Measurements from ENCODE around the gene SLC15A4. TPM values are rescaled to one million over a fixed set of nuclear protein-coding genes. Genes with fewer than 3 reads are reported as not detected.

Gene SLC15A4
- total and polyA plus RNA-seq, 2 of the 13 experiments (the other 11 are each of a cell fraction or from before 2014, with no cell fraction given) = 17.3 to 22.7 TPM

DNA sequence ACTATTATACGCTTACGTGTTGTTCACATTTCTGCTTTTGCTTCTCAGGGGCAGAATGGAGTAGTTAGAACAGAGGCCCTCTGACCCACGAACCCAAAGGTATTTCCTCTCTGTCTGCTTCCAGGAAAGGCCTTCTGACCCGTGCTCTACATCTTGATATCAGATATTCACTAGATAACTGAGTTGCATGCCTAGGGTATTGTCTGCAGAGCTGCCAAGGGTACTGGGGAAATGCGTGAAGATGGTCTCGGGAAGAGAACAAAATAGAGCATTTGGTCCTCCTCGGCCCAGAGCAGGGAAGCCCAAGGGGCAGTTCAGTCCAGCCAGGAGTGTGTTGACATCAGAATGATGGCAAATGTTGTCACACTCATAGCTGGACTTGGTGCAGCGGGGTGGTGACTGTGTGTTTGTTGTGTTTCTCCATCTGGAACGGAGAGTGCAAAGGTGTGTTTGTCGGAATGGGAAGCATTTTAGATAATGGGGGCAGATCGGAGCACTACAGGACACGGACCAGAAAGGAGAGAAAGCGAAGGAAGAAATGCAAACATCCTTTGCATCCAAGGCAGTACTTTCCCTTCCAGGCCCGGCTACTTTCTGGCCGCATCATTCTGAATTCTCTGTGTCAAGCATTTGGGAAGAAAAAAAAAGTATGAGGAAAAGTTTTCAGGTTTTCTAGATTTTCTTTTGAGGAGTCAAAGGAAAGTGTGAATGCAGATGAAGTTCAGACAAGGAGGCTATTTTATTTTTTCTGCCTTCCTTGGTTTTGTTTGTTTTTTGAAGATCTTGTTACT is 37.7 kb upstream of the SLC15A4 start (continued):
- TF ChIP-seq ZNF609 (CRISPR knock-in tag; IDR thresholded peaks at IDR 0.05; ENCODE audit: borderline replicate concordance) (peak; percentile 38; the same call in 1 of the 2 replicates), NONO (IDR thresholded peaks at IDR 0.05) (no peak), NONO (CRISPR knock-in tag; conservative IDR thresholded peaks at IDR 0.05) (peak; percentile 65; the same call in 1 of the 2 replicates), ZNF441 (CRISPR knock-in tag; IDR thresholded peaks at IDR 0.05; ENCODE audit: borderline replicate concordance) (0 out of 2 replicates have a peak, but pooled peaks have one; percentile 59), RNF2 (conservative IDR thresholded peaks at IDR 0.05; ENCODE audit: low read depth) (0 out of 2 replicates have a peak, but pooled peaks have one; percentile 41), IRF2 (CRISPR knock-in tag; IDR thresholded peaks at IDR 0.05) (peak; percentile 74; the same call in 1 of the 2 replicates), ZNF772 (CRISPR knock-in tag; IDR thresholded peaks at IDR 0.05) (no peak), MIXL1 (CRISPR knock-in tag; IDR thresholded peaks at IDR 0.05) (peak; percentile 75; the same call in 1 of the 2 replicates), NCOA2 (CRISPR knock-in tag; IDR thresholded peaks at IDR 0.05) (peak; percentile 61), NFRKB (IDR thresholded peaks at IDR 0.05) (no peak), PITX1 (CRISPR knock-in tag; IDR thresholded peaks at IDR 0.05) (0 out of 2 replicates have a peak, but pooled peaks have one; percentile 13), ARNT (IDR thresholded peaks at IDR 0.05) (no peak), ZNF773 (CRISPR knock-in tag; IDR thresholded peaks at IDR 0.05; ENCODE audit: borderline replicate concordance) (no peak), SALL2 (CRISPR knock-in tag; IDR thresholded peaks at IDR 0.05) (no peak), JARID2 (CRISPR knock-in tag; IDR thresholded peaks at IDR 0.05; ENCODE audit: insufficient replicate concordance) (no peak), ARID2 (CRISPR knock-in tag; IDR thresholded peaks at IDR 0.05; ENCODE audit: borderline replicate concordance) (0 out of 2 replicates have a peak, but pooled peaks have one; percentile 34), RAD51 (IDR thresholded peaks at IDR 0.05; ENCODE audit: borderline replicate concordance) (no peak), PCBP2 (optimal IDR thresholded peaks at IDR 0.05; ENCODE audit: low read depth, low read length, poor library complexity, severe bottlenecking) (no peak)
- TF ChIP-seq, protein P1, sequence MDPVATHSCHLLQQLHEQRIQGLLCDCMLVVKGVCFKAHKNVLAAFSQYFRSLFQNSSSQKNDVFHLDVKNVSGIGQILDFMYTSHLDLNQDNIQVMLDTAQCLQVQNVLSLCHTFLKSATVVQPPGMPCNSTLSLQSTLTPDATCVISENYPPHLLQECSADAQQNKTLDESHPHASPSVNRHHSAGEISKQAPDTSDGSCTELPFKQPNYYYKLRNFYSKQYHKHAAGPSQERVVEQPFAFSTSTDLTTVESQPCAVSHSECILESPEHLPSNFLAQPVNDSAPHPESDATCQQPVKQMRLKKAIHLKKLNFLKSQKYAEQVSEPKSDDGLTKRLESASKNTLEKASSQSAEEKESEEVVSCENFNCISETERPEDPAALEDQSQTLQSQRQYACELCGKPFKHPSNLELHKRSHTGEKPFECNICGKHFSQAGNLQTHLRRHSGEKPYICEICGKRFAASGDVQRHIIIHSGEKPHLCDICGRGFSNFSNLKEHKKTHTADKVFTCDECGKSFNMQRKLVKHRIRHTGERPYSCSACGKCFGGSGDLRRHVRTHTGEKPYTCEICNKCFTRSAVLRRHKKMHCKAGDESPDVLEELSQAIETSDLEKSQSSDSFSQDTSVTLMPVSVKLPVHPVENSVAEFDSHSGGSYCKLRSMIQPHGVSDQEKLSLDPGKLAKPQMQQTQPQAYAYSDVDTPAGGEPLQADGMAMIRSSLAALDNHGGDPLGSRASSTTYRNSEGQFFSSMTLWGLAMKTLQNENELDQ (CRISPR knock-in tag; IDR thresholded peaks at IDR 0.05; ENCODE audit: borderline replicate concordance) = no peak
- TF ChIP-seq, protein P2, sequence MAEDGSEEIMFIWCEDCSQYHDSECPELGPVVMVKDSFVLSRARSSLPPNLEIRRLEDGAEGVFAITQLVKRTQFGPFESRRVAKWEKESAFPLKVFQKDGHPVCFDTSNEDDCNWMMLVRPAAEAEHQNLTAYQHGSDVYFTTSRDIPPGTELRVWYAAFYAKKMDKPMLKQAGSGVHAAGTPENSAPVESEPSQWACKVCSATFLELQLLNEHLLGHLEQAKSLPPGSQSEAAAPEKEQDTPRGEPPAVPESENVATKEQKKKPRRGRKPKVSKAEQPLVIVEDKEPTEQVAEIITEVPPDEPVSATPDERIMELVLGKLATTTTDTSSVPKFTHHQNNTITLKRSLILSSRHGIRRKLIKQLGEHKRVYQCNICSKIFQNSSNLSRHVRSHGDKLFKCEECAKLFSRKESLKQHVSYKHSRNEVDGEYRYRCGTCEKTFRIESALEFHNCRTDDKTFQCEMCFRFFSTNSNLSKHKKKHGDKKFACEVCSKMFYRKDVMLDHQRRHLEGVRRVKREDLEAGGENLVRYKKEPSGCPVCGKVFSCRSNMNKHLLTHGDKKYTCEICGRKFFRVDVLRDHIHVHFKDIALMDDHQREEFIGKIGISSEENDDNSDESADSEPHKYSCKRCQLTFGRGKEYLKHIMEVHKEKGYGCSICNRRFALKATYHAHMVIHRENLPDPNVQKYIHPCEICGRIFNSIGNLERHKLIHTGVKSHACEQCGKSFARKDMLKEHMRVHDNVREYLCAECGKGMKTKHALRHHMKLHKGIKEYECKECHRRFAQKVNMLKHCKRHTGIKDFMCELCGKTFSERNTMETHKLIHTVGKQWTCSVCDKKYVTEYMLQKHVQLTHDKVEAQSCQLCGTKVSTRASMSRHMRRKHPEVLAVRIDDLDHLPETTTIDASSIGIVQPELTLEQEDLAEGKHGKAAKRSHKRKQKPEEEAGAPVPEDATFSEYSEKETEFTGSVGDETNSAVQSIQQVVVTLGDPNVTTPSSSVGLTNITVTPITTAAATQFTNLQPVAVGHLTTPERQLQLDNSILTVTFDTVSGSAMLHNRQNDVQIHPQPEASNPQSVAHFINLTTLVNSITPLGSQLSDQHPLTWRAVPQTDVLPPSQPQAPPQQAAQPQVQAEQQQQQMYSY (CRISPR knock-in tag; IDR thresholded peaks at IDR 0.05) = no peak
